ENCODE data around the gene PTPRE. TPM values are rescaled to one million over a fixed set of nuclear protein-coding genes. Genes with fewer than 3 reads are reported as not detected.

Gene PTPRE
- total RNA-seq, 1 donor from 2014 or later = 3.6 TPM

DNA sequence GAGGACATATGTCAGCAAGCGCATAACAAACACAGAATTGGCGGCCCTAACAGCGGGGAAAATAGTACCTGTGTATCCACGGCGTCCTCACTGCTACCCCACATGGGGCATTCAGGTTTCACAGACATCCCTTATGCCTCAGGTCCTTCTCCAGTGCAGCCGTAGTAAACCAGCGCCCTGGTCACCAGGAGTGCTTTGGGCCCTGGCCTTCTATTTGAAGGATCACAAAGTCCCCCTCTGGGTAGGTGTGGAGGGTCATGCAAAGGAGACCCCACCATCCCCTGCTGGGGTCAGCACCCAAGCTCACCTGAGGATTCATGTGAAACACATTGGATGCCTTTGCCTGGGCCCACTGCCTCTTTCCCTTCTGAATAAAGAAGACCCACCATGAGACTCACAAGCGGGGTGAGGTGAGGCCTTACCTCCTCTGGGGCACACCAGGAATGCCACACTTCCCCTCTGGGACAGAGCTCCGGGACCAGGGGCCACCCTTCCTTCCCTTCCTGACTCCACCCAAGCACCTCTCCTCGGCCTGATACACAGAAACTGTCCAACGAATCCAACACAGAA, 32.9 kb upstream of the PTPRE start:
- Mint-ChIP-seq H3K27me3 (no peaks in the 10 kb centered on the region), H3K27ac (no peak overlapping the region), H3K9me3 (no peaks in the 10 kb centered on the region), H3K36me3 (no peaks in the 10 kb centered on the region), H3K4me3 (no peak overlapping the region), H3K4me1 (ENCODE audit: unreplicated experiment) (no peaks in the 10 kb centered on the region)
- DNase-seq (ENCODE audit: extremely low spot score, unreplicated experiment) = no peak
- TF ChIP-seq, protein P1, sequence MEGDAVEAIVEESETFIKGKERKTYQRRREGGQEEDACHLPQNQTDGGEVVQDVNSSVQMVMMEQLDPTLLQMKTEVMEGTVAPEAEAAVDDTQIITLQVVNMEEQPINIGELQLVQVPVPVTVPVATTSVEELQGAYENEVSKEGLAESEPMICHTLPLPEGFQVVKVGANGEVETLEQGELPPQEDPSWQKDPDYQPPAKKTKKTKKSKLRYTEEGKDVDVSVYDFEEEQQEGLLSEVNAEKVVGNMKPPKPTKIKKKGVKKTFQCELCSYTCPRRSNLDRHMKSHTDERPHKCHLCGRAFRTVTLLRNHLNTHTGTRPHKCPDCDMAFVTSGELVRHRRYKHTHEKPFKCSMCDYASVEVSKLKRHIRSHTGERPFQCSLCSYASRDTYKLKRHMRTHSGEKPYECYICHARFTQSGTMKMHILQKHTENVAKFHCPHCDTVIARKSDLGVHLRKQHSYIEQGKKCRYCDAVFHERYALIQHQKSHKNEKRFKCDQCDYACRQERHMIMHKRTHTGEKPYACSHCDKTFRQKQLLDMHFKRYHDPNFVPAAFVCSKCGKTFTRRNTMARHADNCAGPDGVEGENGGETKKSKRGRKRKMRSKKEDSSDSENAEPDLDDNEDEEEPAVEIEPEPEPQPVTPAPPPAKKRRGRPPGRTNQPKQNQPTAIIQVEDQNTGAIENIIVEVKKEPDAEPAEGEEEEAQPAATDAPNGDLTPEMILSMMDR (conservative IDR thresholded peaks at IDR 0.05) = no peak

DNA sequence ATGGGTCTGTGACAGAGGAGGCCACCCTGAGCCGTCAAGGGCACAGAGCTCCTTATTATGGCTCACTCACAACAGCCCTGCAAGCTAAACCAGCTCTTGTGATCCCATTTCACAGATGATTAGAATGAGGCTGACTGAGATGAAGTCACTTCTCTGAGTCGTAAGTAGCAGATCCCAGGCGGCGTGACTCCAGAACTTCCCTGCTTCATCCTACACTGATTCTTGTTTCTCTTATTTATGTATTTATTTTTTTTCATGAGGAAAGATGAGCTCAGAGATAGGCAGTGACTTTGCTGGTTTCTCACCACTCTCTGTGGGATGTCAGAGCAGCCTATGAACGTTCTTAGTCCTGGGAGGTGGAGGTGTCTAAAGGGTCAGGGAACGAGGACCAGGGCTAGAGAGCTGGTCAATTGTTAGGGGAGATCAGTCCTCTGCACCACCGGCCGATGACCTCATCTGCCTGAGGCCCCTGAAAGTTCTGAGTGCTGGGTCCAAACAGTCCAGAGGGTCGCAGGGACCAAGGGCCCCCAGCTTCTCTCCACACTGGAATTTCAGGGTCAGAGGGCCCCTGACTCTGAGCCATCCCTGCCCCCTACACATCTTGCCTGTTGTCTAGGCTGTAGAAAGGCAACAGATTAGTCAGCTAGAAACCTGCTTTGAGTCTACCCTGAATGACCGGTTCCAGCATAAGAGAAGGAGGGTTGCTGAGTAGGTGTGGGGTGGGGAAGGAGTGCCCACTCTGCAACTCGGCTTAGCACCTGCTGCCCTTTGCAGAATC, 32.0 kb upstream of the PTPRE start:
- no peaks in the 10 kb centered on the region for H3K36me3 Mint-ChIP-seq
- no peak overlapping the region for H3K4me3 Mint-ChIP-seq
- H3K27me3 Mint-ChIP-seq = no peaks in the 10 kb centered on the region
- TF ChIP-seq, protein P1 (conservative IDR thresholded peaks at IDR 0.05) = no peak
- H3K27ac Mint-ChIP-seq = no peak overlapping the region
- H3K4me1 Mint-ChIP-seq (ENCODE audit: unreplicated experiment) = no peaks in the 10 kb centered on the region
- DNase-seq (ENCODE audit: extremely low spot score, unreplicated experiment) = peak; percentile 37
- no peaks in the 10 kb centered on the region for H3K9me3 Mint-ChIP-seq

DNA sequence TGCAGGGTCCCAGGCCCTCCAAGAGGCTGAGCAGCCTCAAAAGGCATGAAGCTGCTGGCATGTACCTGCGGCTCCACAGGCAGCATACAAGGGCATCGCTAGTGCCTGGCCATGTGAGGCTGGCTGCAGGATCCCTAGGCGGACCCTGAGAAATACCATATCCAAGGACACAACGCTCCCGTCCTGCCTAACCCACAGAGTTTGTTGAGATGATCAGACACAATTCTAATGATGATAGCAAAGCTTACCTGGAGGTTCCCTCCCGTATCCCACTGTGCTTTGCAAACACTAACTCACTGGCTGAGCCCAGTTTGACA, 31.5 kb upstream of the PTPRE start:
- no peaks in the 10 kb centered on the region for H3K4me1 Mint-ChIP-seq (ENCODE audit: unreplicated experiment)
- H3K36me3 Mint-ChIP-seq = no peaks in the 10 kb centered on the region
- DNase-seq (ENCODE audit: extremely low spot score, unreplicated experiment) = no peak
- no peak overlapping the region for H3K27ac Mint-ChIP-seq
- H3K4me3 Mint-ChIP-seq = no peak overlapping the region
- TF ChIP-seq, protein P1 (conservative IDR thresholded peaks at IDR 0.05) = no peak
- no peaks in the 10 kb centered on the region for H3K9me3 Mint-ChIP-seq
- H3K27me3 Mint-ChIP-seq = no peaks in the 10 kb centered on the region

DNA sequence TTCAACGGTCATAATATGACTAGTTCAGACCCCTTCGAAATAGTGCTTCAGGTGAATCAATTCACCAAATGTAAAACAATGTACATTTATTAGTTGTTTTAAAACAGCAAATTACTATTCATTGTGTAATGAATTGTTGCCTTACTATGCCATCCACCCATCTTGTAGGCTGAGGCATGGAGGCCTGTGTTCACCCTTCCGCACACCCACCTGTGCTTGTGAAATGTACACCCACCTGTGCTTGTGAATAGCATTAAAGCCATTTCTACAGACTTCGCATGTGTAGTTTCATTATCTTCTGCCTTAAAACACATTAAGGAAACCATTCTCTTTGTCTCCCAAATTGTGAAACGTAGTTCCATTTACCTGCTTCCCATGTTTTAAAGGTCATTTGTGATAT, 31.0 kb upstream of the PTPRE start:
- no peak overlapping the region for H3K4me3 Mint-ChIP-seq
- no peaks in the 10 kb centered on the region for H3K4me1 Mint-ChIP-seq (ENCODE audit: unreplicated experiment)
- no peak overlapping the region for H3K27ac Mint-ChIP-seq
- DNase-seq (ENCODE audit: extremely low spot score, unreplicated experiment) = no peak
- no peaks in the 10 kb centered on the region for H3K9me3 Mint-ChIP-seq
- H3K36me3 Mint-ChIP-seq = no peaks in the 10 kb centered on the region
- no peaks in the 10 kb centered on the region for H3K27me3 Mint-ChIP-seq
- TF ChIP-seq, protein P1 (conservative IDR thresholded peaks at IDR 0.05) = no peak

DNA sequence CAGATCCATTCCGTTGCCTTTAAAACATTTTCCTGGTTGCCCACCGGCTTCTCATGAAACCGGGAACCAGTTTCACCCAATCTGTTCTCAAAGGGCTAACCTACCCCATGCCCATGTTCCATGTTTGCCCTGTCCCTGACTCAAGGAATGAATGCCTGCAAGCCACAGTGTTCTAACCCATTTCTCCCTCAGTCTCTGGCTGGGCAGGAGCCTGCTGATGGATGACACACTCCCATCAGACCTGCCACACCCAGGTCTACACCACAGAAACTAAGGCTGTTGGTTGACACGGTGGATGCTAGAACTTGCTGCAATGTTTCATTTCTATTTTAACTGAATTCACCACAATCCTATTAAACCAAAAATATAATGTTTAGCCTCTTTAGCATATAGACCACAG, 29.8 kb upstream of the PTPRE start:
- TF ChIP-seq, protein P1 (conservative IDR thresholded peaks at IDR 0.05) = no peak
- DNase-seq (ENCODE audit: extremely low spot score, unreplicated experiment) = no peak
- no peaks in the 10 kb centered on the region for H3K4me1 Mint-ChIP-seq (ENCODE audit: unreplicated experiment)
- no peak overlapping the region for H3K4me3 Mint-ChIP-seq
- no peak overlapping the region for H3K27ac Mint-ChIP-seq
- H3K9me3 Mint-ChIP-seq = no peaks in the 10 kb centered on the region
- no peaks in the 10 kb centered on the region for H3K27me3 Mint-ChIP-seq
- no peaks in the 10 kb centered on the region for H3K36me3 Mint-ChIP-seq

Measured in type B pancreatic cell (in vitro differentiated cells).